ENCODE measurements around the gene MVD.

DNA sequence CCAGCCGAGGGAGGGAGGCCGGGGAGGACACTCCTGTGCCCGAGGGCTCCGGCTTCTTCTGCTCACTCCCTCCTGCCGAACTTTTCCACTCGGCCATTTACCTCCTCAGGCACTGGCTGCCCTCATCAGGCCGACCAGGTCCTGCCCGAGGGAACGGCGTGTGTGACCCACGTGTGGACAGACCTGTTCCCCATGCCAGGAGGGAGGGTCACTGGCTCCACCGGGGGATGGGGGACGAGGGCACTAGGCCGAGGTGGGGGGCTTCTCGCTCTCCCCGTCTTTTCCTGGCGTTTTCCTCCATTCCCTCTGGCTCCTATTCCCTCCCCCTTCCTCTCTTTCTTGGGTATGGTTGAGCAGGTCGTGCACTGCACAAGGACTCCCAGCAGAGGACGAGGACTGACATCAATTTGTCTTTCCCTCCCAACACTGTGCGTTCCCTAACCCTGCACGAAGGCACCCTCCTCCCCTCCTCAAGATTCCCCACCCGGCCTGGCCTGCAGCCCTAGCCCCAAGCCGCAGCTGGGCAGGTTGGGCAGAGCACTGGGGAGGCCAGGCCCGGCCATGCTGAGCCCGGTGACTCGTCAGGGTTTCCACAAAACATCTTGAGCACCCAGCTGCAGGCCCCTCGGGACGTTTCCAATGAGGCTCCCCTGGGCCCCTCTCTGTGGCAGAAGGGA, 27.8 kb downstream of the MVD start:
- TF ChIP-seq, protein P1, sequence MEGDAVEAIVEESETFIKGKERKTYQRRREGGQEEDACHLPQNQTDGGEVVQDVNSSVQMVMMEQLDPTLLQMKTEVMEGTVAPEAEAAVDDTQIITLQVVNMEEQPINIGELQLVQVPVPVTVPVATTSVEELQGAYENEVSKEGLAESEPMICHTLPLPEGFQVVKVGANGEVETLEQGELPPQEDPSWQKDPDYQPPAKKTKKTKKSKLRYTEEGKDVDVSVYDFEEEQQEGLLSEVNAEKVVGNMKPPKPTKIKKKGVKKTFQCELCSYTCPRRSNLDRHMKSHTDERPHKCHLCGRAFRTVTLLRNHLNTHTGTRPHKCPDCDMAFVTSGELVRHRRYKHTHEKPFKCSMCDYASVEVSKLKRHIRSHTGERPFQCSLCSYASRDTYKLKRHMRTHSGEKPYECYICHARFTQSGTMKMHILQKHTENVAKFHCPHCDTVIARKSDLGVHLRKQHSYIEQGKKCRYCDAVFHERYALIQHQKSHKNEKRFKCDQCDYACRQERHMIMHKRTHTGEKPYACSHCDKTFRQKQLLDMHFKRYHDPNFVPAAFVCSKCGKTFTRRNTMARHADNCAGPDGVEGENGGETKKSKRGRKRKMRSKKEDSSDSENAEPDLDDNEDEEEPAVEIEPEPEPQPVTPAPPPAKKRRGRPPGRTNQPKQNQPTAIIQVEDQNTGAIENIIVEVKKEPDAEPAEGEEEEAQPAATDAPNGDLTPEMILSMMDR (IDR thresholded peaks at IDR 0.05), result no peak
- TF ChIP-seq POLR2A (IDR thresholded peaks at IDR 0.05), result no peak

Measured in right lobe of liver (tissue), 4 donors.